ENCODE measurements around the gene FGFR3. TPM values are rescaled to one million over a fixed set of nuclear protein-coding genes. Genes with fewer than 3 reads are reported as not detected.

FGFR3 gene
- total RNA-seq, 2 experiments from 2014 or later: 0.07 to 1.0 TPM

GRCh38 chr4:1748465-1748995, 44.6 kb upstream of the FGFR3 start:
- peaks cover 4% of the 10 kb centered on the region for H3K4me1 Mint-ChIP-seq (ENCODE audit: low read depth)
- peak; percentile 63 for ATAC-seq
- intact Hi-C loops (cut with micrococcal nuclease): no loop called here
- H3K9me3 Mint-ChIP-seq: no peaks in the 10 kb centered on the region
- H3K27ac Mint-ChIP-seq: no peak overlapping the region
- peaks cover 12% of the 10 kb centered on the region for H3K36me3 Mint-ChIP-seq (ENCODE audit: low read depth)
- peak; percentile 94 for DNase-seq
- no peak overlapping the region for H3K4me3 Mint-ChIP-seq
- H3K27me3 Mint-ChIP-seq: peaks cover 4% of the 10 kb centered on the region
- POLR2A ChIA-PET: interaction anchor here (0.6 to 2.7 kb wide), 5 partner anchors 12 to 124 kb away, joined by 3 to 15 read pairs (median 3); no protein-coding TSS in a partner anchor
- peak; percentile 77 for TF ChIP-seq CTCF (IDR thresholded peaks at IDR 0.05)
- CTCF ChIA-PET: interaction anchor here (0.7 to 7.6 kb wide), 32 partner anchors 9 to 490 kb away, joined by 3 to 139 read pairs (median 4); partner anchors contain the start of genes NELFA, TACC3 and TMEM129

GRCh38 chr4:1749370-1749769, 43.7 kb upstream of the FGFR3 start:
- ATAC-seq (no peak), DNase-seq (no peak)
- H3K27me3 Mint-ChIP-seq: peaks cover 4% of the 10 kb centered on the region
- no peak overlapping the region for H3K27ac Mint-ChIP-seq
- no peak overlapping the region for H3K4me3 Mint-ChIP-seq
- H3K4me1 Mint-ChIP-seq (ENCODE audit: low read depth): peaks cover 4% of the 10 kb centered on the region
- no peaks in the 10 kb centered on the region for H3K9me3 Mint-ChIP-seq
- TF ChIP-seq CTCF (IDR thresholded peaks at IDR 0.05): no peak
- peaks cover 4% of the 10 kb centered on the region for H3K36me3 Mint-ChIP-seq (ENCODE audit: low read depth)
- intact Hi-C loops (cut with micrococcal nuclease): no loop called here
- ChIA-PET CTCF (interaction anchor here (1.6 to 7.6 kb wide), 3 partner anchors 23 to 150 kb away, joined by 8 to 139 read pairs (median 28); no protein-coding TSS in a partner anchor), POLR2A (no interaction called here)

- Mint-ChIP-seq H3K4me1 (ENCODE audit: low read depth) (peaks cover 4% of the 10 kb centered on the region), H3K9me3 (no peaks in the 10 kb centered on the region), H3K36me3 (ENCODE audit: low read depth) (peaks cover 2% of the 10 kb centered on the region), H3K4me3 (no peak overlapping the region), H3K27ac (no peak overlapping the region), H3K27me3 (peaks cover 4% of the 10 kb centered on the region)
- ChIA-PET POLR2A (no interaction called here), CTCF (interaction anchor here (7.6 kb wide), 1 partner anchor 59 kb away, joined by 139 read pairs; no protein-coding TSS in a partner anchor)
- TF ChIP-seq CTCF (IDR thresholded peaks at IDR 0.05): no peak
- DNase-seq (no peak), ATAC-seq (no peak)
- intact Hi-C loops (cut with micrococcal nuclease): no loop called here
These were observed 43.3 kb upstream of the FGFR3 start for GRCh38 chr4:1749826-1750225.

GRCh38 chr4:1750381-1751154, 42.5 kb upstream of the FGFR3 start:
- intact Hi-C loops (cut with micrococcal nuclease): no loop called here
- CTCF ChIA-PET: interaction anchor here (0.9 kb wide), 1 partner anchor 24 kb away, joined by 3 read pairs; no protein-coding TSS in a partner anchor
- ATAC-seq: no peak
- peaks cover 4% of the 10 kb centered on the region for H3K4me1 Mint-ChIP-seq (ENCODE audit: low read depth)
- peaks cover 4% of the 10 kb centered on the region for H3K27me3 Mint-ChIP-seq
- H3K4me3 Mint-ChIP-seq: no peak overlapping the region
- no peak for TF ChIP-seq CTCF (IDR thresholded peaks at IDR 0.05)
- H3K36me3 Mint-ChIP-seq (ENCODE audit: low read depth): no peaks in the 10 kb centered on the region
- H3K9me3 Mint-ChIP-seq: no peaks in the 10 kb centered on the region
- POLR2A ChIA-PET: no interaction called here
- DNase-seq: no peak
- H3K27ac Mint-ChIP-seq: no peak overlapping the region
